ENCODE measurements around the gene RAD23A. TPM values are rescaled to one million over a fixed set of nuclear protein-coding genes. Genes with fewer than 3 reads are reported as not detected.

RAD23A gene
- 108 and 129 TPM in 2 replicates for total RNA-seq

GRCh38 chr19:12945479-12946091 is at the start of gene RAD23A:
Gene RAD23A, plus strand, starts transcription at chr19:12945862. Its CDS starts 87 bp downstream, at chr19:12945949.
- no peak for TF ChIP-seq CTCF (conservative IDR thresholded peaks at IDR 0.05; ENCODE audit: low read depth, low read length)
- peak within 1 kb of the TSS; percentile 81 for H3K4me3 ChIP-seq (ENCODE audit: low read depth, low read length)
- DNase-seq (ENCODE audit: low read depth): peak; percentile 64

- no peak for TF ChIP-seq CTCF (conservative IDR thresholded peaks at IDR 0.05; ENCODE audit: low read depth, low read length)
- DNase-seq (ENCODE audit: low read depth): no peak
- no peak overlapping the region for H3K4me3 ChIP-seq (ENCODE audit: low read depth, low read length)
Measured at GRCh38 chr19:12896460-12896859, 49.2 kb upstream of the RAD23A start.

- DNase-seq (ENCODE audit: low read depth): no peak
- H3K4me3 ChIP-seq (ENCODE audit: low read depth, low read length): no peak overlapping the region
- TF ChIP-seq CTCF (conservative IDR thresholded peaks at IDR 0.05; ENCODE audit: low read depth, low read length): no peak
Measured at GRCh38 chr19:12899891-12900518, 45.7 kb upstream of the RAD23A start.

- no peak for TF ChIP-seq CTCF (conservative IDR thresholded peaks at IDR 0.05; ENCODE audit: low read depth, low read length)
- no peak overlapping the region for H3K4me3 ChIP-seq (ENCODE audit: low read depth, low read length)
- DNase-seq (ENCODE audit: low read depth): no peak
Measured at GRCh38 chr19:12907166-12907565, 38.5 kb upstream of the RAD23A start.

GRCh38 chr19:12912571-12912970 is 33.1 kb upstream of the RAD23A start:
- H3K4me3 ChIP-seq (ENCODE audit: low read depth, low read length): no peak overlapping the region
- no peak for TF ChIP-seq CTCF (conservative IDR thresholded peaks at IDR 0.05; ENCODE audit: low read depth, low read length)
- DNase-seq (ENCODE audit: low read depth): no peak

- H3K4me3 ChIP-seq (ENCODE audit: low read depth, low read length): no peak overlapping the region
- no peak for DNase-seq (ENCODE audit: low read depth)
- no peak for TF ChIP-seq CTCF (conservative IDR thresholded peaks at IDR 0.05; ENCODE audit: low read depth, low read length)
Measured at GRCh38 chr19:12913011-12913561, 32.6 kb upstream of the RAD23A start.
